GM23338 (cell line): ENCODE measurements around the gene HK2. TPM values are rescaled to one million over a fixed set of nuclear protein-coding genes. Genes with fewer than 3 reads are reported as not detected.
A peak's percentile ranks its signal among the peaks of the same experiment; 100 is the strongest.

Experiments
- ATAC-seq: fragments of 200-7000 bp; cut with Tn5 transposase; 3 replicates; pipeline ENCODE4 v1.9.1; 2020
- DNase-seq: peaks from one replicate; pipeline ENCODE4 v3.0.0-alpha.2; 2015; ENCODE audit warnings: low spot score
- H2AFZ ChIP-seq: fragments of 200-600 bp; sonication (generic); 2 replicates; pipeline ENCODE4 v1.8.0; 2016; ENCODE audit warnings: antibody characterized with exemption, mild to moderate bottlenecking, moderate library complexity
- H3F3A ChIP-seq: fragments of 200-600 bp; sonication (generic); replicated peaks from 2 replicates; pipeline ENCODE4 v1.8.0; 2017; ENCODE audit warnings: antibody characterized with exemption, mixed run types, low read depth
- H3K27ac ChIP-seq: fragments of 200-600 bp; sonication (generic); 2 replicates; pipeline ENCODE4 v1.6.1; 2016; ENCODE audit warnings: low read depth
- H3K27me3 ChIP-seq: fragments of 200-600 bp; sonication (generic); 2 replicates; pipeline ENCODE4 v1.8.0; 2016; ENCODE audit warnings: mild to moderate bottlenecking, mixed run types, moderate library complexity; ENCODE audit not compliant: insufficient read depth
- H3K36me3 ChIP-seq: fragments of 200-600 bp; sonication (generic); 2 replicates; pipeline ENCODE4 v1.8.0; 2016; ENCODE audit warnings: mild to moderate bottlenecking; ENCODE audit not compliant: insufficient read depth
- H3K4me1 ChIP-seq: fragments of 200-600 bp; sonication (generic); 2 replicates; pipeline ENCODE4 v1.8.0; 2016; ENCODE audit warnings: mild to moderate bottlenecking, moderate library complexity; ENCODE audit not compliant: insufficient read depth
- H3K4me2 ChIP-seq: fragments of 200-600 bp; sonication (generic); 2 replicates; pipeline ENCODE4 v1.7.1; 2017; ENCODE audit warnings: mixed run types
- H3K4me3 ChIP-seq: fragments of 200-600 bp; sonication (generic); 2 replicates; pipeline ENCODE4 v1.6.1; 2016; ENCODE audit warnings: mixed run types
- H3K79me2 ChIP-seq: fragments of 200-600 bp; sonication (generic); replicated peaks from 2 replicates; pipeline ENCODE4 v1.8.0; 2017; ENCODE audit warnings: mild to moderate bottlenecking; ENCODE audit not compliant: insufficient read depth
- H3K9me2 ChIP-seq: fragments of 200-600 bp; sonication (generic); 2 replicates; pipeline ENCODE4 v1.8.0; 2017; ENCODE audit not compliant: insufficient read depth
- H4K20me1 ChIP-seq: fragments of 200-600 bp; sonication (generic); replicated peaks from 2 replicates; pipeline ENCODE4 v1.8.0; 2017; ENCODE audit warnings: mild to moderate bottlenecking; ENCODE audit not compliant: insufficient read depth
- H3K27ac Mint-ChIP-seq: 2 replicates; pipeline ENCODE4 v1.8.0; 2020; ENCODE audit warnings: inconsistent platforms, mild to moderate bottlenecking, moderate library complexity, mixed read lengths
- H3K27me3 Mint-ChIP-seq: 3 replicates; pipeline ENCODE4 v1.8.0; 2022; ENCODE audit warnings: low read depth, mild to moderate bottlenecking, moderate library complexity, mixed read lengths, inconsistent platforms; ENCODE audit not compliant: insufficient read depth, poor library complexity
- H3K36me3 Mint-ChIP-seq: 3 replicates; pipeline ENCODE4 v1.8.0; 2021; ENCODE audit warnings: low read depth, mild to moderate bottlenecking, inconsistent platforms, moderate library complexity, mixed read lengths
- H3K4me1 Mint-ChIP-seq: 3 replicates; pipeline ENCODE4 v1.8.0; 2020; ENCODE audit warnings: mild to moderate bottlenecking, inconsistent platforms, mixed read lengths
- H3K4me3 Mint-ChIP-seq: 3 replicates; pipeline ENCODE4 v1.8.0; 2021; ENCODE audit warnings: moderate library complexity, mild to moderate bottlenecking, inconsistent platforms, mixed read lengths
- H3K9me3 Mint-ChIP-seq: 3 replicates; pipeline ENCODE4 v1.8.0; 2020; ENCODE audit warnings: moderate library complexity, mild to moderate bottlenecking, inconsistent platforms, mixed read lengths
- CREB1 ChIP-seq: fragments of 250-450 bp; sonication (Bioruptor Pico); IDR thresholded peaks from 2 replicates; pipeline ENCODE4 v1.5.0; 2020; ENCODE audit warnings: low read depth, mild to moderate bottlenecking, moderate library complexity
- CTCF ChIP-seq, 2 experiments: fragments of 200-600 bp in 1 of 2; sonication (generic) in 1 of 2; conservative IDR thresholded peaks; 2 replicates each; pipeline versions ENCODE4 v1.5.1 to v1.6.1; 2016 to 2017; ENCODE audit warnings: antibody characterized with exemption in 2 of 2, low read depth in 2 of 2, mild to moderate bottlenecking in 2 of 2, moderate library complexity in 1 of 2
- ETS1 ChIP-seq: IDR thresholded peaks from 2 replicates; pipeline ENCODE4 v1.6.1; 2016; ENCODE audit warnings: antibody characterized with exemption
- EZH2 ChIP-seq: fragments of 200-600 bp; sonication (generic); IDR thresholded peaks from one replicate; pipeline ENCODE4 v1.8.0; 2017; ENCODE audit warnings: antibody characterized with exemption, mild to moderate bottlenecking, low read depth; ENCODE audit not compliant: unreplicated experiment
- EZH2phosphoT487 ChIP-seq: fragments of 200-600 bp; sonication (generic); IDR thresholded peaks from one replicate; pipeline ENCODE4 v1.8.1; 2018; ENCODE audit warnings: antibody characterized with exemption; ENCODE audit not compliant: unreplicated experiment
- JUNB ChIP-seq: IDR thresholded peaks from one replicate; pipeline ENCODE4 v1.6.1; 2016; ENCODE audit warnings: antibody characterized with exemption; ENCODE audit not compliant: unreplicated experiment
- NANOG ChIP-seq: IDR thresholded peaks from 2 replicates; pipeline ENCODE4 v1.6.1; 2016; ENCODE audit warnings: antibody characterized with exemption, borderline replicate concordance
- POLR2AphosphoS5 ChIP-seq: IDR thresholded peaks from 2 replicates; pipeline ENCODE4 v1.6.1; 2016; ENCODE audit warnings: antibody characterized with exemption, low read depth
- REST ChIP-seq: IDR thresholded peaks from one replicate; pipeline ENCODE4 v1.6.1; 2018; ENCODE audit warnings: antibody characterized with exemption; ENCODE audit not compliant: unreplicated experiment
- STAT1 ChIP-seq: IDR thresholded peaks from one replicate; pipeline ENCODE4 v1.6.1; 2016; ENCODE audit warnings: antibody characterized with exemption; ENCODE audit not compliant: unreplicated experiment
- ZNF114 ChIP-seq: fragments of 250-450 bp; sonication (Bioruptor Pico); IDR thresholded peaks from 2 replicates; pipeline ENCODE4 v1.5.0; 2020; ENCODE audit warnings: mild to moderate bottlenecking, moderate library complexity
- ZNF331 ChIP-seq: fragments of 250-450 bp; sonication (Bioruptor Pico); IDR thresholded peaks from 2 replicates; pipeline ENCODE4 v1.5.0; 2020; ENCODE audit warnings: low read depth, mild to moderate bottlenecking, moderate library complexity
- ZNF462 ChIP-seq: fragments of 250-450 bp; sonication (Bioruptor Pico); IDR thresholded peaks from 2 replicates; pipeline ENCODE4 v1.5.0; 2020; ENCODE audit warnings: mild to moderate bottlenecking, moderate library complexity
- polyA plus RNA-seq: library from polyadenylated mRNA; unstranded; fragments of >200 nt; fragmentation: Nextera tagmentation; extraction: Ambion mirVana; gene quantifications from 2 replicates; pipeline ENCODE4 v1.2.1, GENCODE V29; 2016
- total RNA-seq: library from RNA; depleted of rRNA; stranded (reverse); fragments of >200 nt; shearing (Covaris generic); gene quantifications from 2 replicates; pipeline ENCODE4 v1.2.3, GENCODE V29; 2014

Gene HK2
- total and polyA plus RNA-seq, 2 experiments from 2014 or later = 23.2 to 54.7 TPM

GRCh38 chr2:74846481-74846880 lies 12.6 kb downstream of the HK2 start:
- peaks cover 87% of the 10 kb centered on the region for H3K4me1 ChIP-seq
- peaks cover 13% of the 10 kb centered on the region; the same call in 2 of the 3 replicates for H3K36me3 Mint-ChIP-seq

More at GRCh38 chr2:74846481-74846880, 12.6 kb downstream of the HK2 start:
- no peak for ATAC-seq
- Histone ChIP-seq H3K27ac (no peak overlapping the region), H3K27me3 (no peaks in the 10 kb centered on the region), H3K4me2 (no peak overlapping the region), H2AFZ (no peak overlapping the region), H3K9me2 (no peaks in the 10 kb centered on the region), H4K20me1 (peaks cover 61% of the 10 kb centered on the region), H3F3A (0 out of 2 replicates have a peak, but pooled peaks cover 11% of the 10 kb centered on the region), H3K4me3 (no peak overlapping the region), H3K36me3 (no peaks in the 10 kb centered on the region), H3K79me2 (peaks cover 98% of the 10 kb centered on the region)
- Mint-ChIP-seq H3K4me1 (peaks cover 91% of the 10 kb centered on the region), H3K27ac (peak overlapping the region; percentile 33; the same call in 1 of the 2 replicates), H3K4me3 (no peak overlapping the region), H3K27me3 (peaks cover 7% of the 10 kb centered on the region), H3K9me3 (no peaks in the 10 kb centered on the region)
- TF ChIP-seq NANOG = no peak
- TF ChIP-seq ZNF331 (CRISPR knock-in tag) = no peak
- no peak for TF ChIP-seq ZNF114 (CRISPR knock-in tag)
- TF ChIP-seq ZNF462 (CRISPR knock-in tag) = no peak
- no peak for TF ChIP-seq REST
- TF ChIP-seq JUNB = no peak
- no peak for TF ChIP-seq STAT1
- TF ChIP-seq CREB1 (CRISPR knock-in tag) = no peak
- TF ChIP-seq ETS1 = no peak
- no peak for TF ChIP-seq EZH2
- TF ChIP-seq CTCF (conservative IDR thresholded peaks at IDR 0.05; ENCODE audit: low read depth in 2 of 2) = no peak
- no peak for TF ChIP-seq POLR2AphosphoS5
- TF ChIP-seq EZH2phosphoT487 = no peak
- DNase-seq = no peak
